Activated naive CD8-positive, alpha-beta T cell treated with anti-CD3 and anti-CD28 coated beads, Interleukin-2, amount 50 U/mL, for 24 hours (primary cell): ENCODE results near the gene LCE3A.
"Not testable (repeated sequence)": the region's sequence is repeated elsewhere in the genome, so short reads cannot be mapped to it uniquely, and the experiment has no call there.

ENCODE experiments used
- ATAC-seq: fragments of 150-1000 bp; cut with Tn5 transposase; one replicate; pipeline ENCODE4 v1.10.0; 2021
- DNase-seq: peaks from one replicate; pipeline ENCODE4 v3.0.0; 2021
- H3K27ac Mint-ChIP-seq: one replicate; pipeline ENCODE4 v1.8.0; 2021; ENCODE audit warnings: mild to moderate bottlenecking, mixed read lengths
- H3K27me3 Mint-ChIP-seq: one replicate; pipeline ENCODE4 v1.8.0; 2021; ENCODE audit warnings: mixed read lengths
- H3K36me3 Mint-ChIP-seq: one replicate; pipeline ENCODE4 v1.8.0; 2021; ENCODE audit warnings: low read depth, mixed read lengths
- H3K4me1 Mint-ChIP-seq: one replicate; pipeline ENCODE4 v1.8.0; 2021; ENCODE audit warnings: mixed read lengths
- H3K4me3 Mint-ChIP-seq: one replicate; pipeline ENCODE4 v1.8.0; 2021; ENCODE audit warnings: mild to moderate bottlenecking, moderate library complexity, mixed read lengths
- H3K9me3 Mint-ChIP-seq: one replicate; pipeline ENCODE4 v1.8.0; 2021; ENCODE audit warnings: mixed read lengths

Gene LCE3A

DNA sequence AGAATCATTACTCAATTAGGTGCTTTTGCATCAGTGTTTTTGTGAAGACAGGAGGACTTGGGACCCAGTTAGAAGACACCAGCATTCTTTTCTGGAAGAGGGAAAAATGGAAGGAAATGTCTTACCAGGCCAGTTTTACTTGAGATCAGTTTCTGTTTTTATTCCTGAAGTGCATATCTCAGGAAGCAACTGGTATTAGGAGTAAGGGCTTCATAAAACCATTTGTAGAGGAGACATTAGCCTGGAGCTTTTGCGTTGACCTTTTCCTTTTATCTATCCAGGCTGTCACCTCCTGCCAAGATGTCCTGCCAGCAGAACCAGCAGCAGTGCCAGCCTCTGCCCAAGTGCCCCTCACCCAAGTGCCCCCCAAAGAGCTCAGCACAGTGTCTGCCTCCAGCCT is 9.4 kb downstream of the LCE3A start, which contains the start of gene LCE3B:
LCE3B (plus strand) TSS at position 301 of the 400 bp plus-strand sequence; CDS start at position 301, 0 bp downstream.
- Mint-ChIP-seq H3K27me3 (peaks cover 1% of the 10 kb centered on the region), H3K9me3 (peaks cover 8% of the 10 kb centered on the region), H3K4me3 (no peak within 1 kb of the TSS), H3K27ac (no peak within 1 kb of the TSS), H3K4me1 (no peaks in the 10 kb centered on the region), H3K36me3 (no peaks in the 10 kb centered on the region)
- no peak for DNase-seq
- no peak for ATAC-seq

DNA sequence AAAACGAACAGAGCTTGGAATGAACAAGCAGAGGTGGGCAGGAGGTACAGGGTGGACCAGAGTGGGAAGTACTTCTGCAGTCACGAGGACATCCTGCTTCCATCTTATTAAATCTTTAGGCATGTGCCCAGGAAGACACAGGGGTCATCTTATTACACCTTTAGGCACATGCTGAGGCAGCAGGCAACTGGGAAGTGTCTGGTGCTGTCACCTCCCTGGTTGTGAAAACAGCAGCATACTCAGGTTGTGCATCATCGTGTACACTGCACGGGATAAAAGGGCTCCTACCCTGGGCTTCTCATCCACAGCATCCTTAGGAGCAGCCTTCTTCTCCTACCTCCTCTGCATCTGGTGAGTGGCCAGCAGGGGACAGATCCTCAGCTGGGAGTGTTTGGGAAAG is 23.0 kb downstream of the LCE3A start, which contains the start of gene LCE3C:
LCE3C (plus strand) TSS at position 301 of the 400 bp plus-strand sequence. CDS start 498 bp downstream, outside the sequence.
- Mint-ChIP-seq H3K4me3 (no peak within 1 kb of the TSS), H3K4me1 (no peaks in the 10 kb centered on the region), H3K27me3 (no peaks in the 10 kb centered on the region), H3K27ac (no peak within 1 kb of the TSS), H3K9me3 (no peaks in the 10 kb centered on the region), H3K36me3 (no peaks in the 10 kb centered on the region)
- ATAC-seq (no peak), DNase-seq (no peak)

DNA sequence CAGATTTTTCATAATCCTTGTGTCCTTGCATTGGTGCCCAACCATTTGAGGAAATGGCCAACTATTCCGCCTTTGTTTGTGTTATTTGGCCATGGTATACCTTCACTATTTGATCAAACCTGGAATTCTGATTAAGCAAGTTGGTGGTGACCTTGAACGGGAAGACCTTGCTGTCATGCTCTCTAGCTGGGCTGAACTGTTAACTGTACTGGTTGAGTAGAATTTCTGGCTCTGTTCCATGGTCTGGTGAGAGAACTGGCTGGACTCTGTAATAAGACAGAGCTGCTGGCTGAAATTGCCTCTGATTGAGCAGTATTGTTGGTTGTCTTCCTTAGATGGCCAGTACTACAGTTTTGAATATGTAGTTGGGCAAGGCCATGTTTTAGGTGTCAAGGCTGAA is 25.9 kb downstream of the LCE3A start:
- H3K4me1 Mint-ChIP-seq: no peaks in the 10 kb centered on the region
- H3K36me3 Mint-ChIP-seq: no peaks in the 10 kb centered on the region
- no peaks in the 10 kb centered on the region for H3K27me3 Mint-ChIP-seq
- ATAC-seq (no peak), DNase-seq (no peak)
- no peaks in the 10 kb centered on the region for H3K9me3 Mint-ChIP-seq
- no peak overlapping the region for H3K4me3 Mint-ChIP-seq
- no peak overlapping the region for H3K27ac Mint-ChIP-seq

DNA sequence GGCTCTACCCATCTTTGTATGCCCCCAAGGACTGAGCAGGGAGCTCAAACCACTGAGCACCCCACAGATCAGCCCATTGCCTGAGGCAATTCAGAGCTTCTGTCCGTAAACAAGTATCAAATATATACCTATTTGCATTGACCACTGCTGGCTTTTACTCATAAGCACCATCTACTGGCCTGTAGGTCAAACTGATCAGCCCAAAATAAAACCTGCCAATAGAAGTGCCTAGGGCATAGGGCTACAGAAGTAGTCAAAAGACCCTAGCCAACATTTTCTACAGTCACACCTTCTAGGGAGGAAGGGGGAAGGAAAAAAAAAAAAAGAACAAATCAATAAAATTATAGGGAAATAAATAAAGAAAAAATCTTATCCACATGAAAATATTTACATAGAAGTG is 37.3 kb downstream of the LCE3A start:
- no peaks in the 10 kb centered on the region for H3K9me3 Mint-ChIP-seq
- H3K4me1 Mint-ChIP-seq: no peaks in the 10 kb centered on the region
- H3K4me3 Mint-ChIP-seq: no peak overlapping the region
- ATAC-seq (no peak), DNase-seq (no peak)
- no peak overlapping the region for H3K27ac Mint-ChIP-seq
- H3K27me3 Mint-ChIP-seq: peaks cover 3% of the 10 kb centered on the region
- H3K36me3 Mint-ChIP-seq: no peaks in the 10 kb centered on the region

DNA sequence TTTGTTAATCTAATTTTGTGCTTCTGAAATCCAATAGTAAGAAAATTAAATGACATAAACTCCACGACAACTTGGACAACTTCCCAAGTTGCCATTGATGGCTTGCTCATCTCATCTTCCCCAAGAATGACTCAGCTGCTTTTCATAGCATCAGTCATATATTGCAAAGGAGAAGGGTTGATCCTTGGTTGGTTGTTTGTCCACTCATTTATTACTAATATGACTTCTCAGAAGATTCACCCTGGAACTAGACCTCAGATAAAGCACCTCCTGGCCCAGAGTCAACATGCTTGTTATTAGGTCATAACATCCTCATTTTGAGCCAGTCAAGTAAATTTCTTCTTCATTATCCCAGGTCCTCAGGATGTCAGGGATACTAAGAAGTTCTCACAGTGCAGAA is 40.3 kb downstream of the LCE3A start:
- H3K4me1 Mint-ChIP-seq: no peaks in the 10 kb centered on the region
- no peaks in the 10 kb centered on the region for H3K36me3 Mint-ChIP-seq
- no peak overlapping the region for H3K4me3 Mint-ChIP-seq
- DNase-seq (no peak), ATAC-seq (no peak)
- no peaks in the 10 kb centered on the region for H3K9me3 Mint-ChIP-seq
- no peak overlapping the region for H3K27ac Mint-ChIP-seq
- peaks cover 8% of the 10 kb centered on the region for H3K27me3 Mint-ChIP-seq

DNA sequence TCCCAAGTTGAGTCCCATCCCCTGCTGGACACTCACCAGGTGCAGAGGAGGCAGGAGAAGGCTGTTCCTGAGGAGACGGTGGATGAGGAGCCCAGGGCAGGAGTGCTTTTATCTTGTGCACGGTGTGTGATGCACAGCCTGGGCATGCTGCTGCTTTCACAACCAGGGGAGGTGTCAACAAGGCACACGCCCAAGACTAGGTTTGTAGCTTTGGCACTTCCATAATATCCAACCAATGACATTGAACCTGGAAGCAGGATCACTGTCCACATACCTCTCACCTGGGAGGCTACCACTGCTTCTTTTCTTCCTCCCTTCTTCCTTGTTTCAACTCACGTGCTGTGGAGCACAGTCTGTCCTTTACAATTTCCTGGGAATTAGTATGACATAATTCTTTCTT is 42.5 kb downstream of the LCE3A start, which contains the start of gene LCE3D:
LCE3D (minus strand) TSS at position 84 of the 400 bp plus-strand sequence. CDS start 580 bp downstream, outside the sequence.
- ATAC-seq: no peak
- H3K4me3 Mint-ChIP-seq: no peak within 1 kb of the TSS
- no peaks in the 10 kb centered on the region for H3K36me3 Mint-ChIP-seq
- H3K27ac Mint-ChIP-seq: no peak within 1 kb of the TSS
- H3K4me1 Mint-ChIP-seq: no peaks in the 10 kb centered on the region
- H3K9me3 Mint-ChIP-seq: no peaks in the 10 kb centered on the region
- no peak for DNase-seq
- H3K27me3 Mint-ChIP-seq: peaks cover 15% of the 10 kb centered on the region

DNA sequence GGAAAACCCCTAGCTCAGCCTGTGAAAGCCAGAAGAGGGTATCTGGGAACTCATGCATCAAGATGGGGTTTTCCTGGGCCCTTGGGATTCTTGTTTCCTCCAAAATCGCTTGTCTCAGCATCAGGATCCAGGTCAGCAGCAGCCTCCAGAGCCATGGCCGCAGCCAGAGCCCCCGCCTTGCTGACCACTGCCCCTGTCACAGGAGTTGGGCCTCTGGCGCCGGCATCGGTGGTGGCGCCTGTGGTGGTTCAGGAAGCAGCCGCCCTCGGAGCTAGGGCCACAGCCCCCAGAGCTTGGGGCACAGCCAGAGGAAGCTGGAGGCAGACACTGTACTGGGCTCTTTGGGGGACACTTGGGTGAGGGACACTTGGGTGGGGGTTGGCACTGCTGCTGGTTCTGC is 43.4 kb downstream of the LCE3A start:
- not testable (repeated sequence) for H3K4me3 Mint-ChIP-seq, ATAC-seq, H3K4me1 Mint-ChIP-seq, H3K36me3 Mint-ChIP-seq, H3K9me3 Mint-ChIP-seq, DNase-seq, H3K27ac Mint-ChIP-seq
- peaks cover 21% of the 10 kb centered on the region for H3K27me3 Mint-ChIP-seq

DNA sequence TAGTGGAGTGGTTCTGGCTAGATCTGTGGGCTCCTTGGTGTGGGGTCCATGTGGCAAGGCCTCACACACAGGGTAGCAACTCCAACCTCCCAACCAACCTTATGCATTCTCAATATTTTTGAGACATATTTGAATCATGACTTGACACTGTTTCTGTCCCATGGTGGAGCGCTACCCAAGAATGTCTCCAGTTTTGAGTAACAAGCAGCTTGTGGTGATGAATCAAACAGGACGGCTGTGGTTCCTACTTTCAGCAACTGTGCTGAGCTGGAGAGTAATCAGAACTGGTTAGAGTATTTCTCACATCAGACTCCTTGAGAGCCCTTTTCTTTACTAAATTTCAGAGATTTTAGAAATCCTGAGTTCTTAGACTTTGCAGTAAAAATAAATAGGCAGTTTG is 45.7 kb downstream of the LCE3A start:
- Mint-ChIP-seq H3K27me3 (peaks cover 28% of the 10 kb centered on the region), H3K36me3 (no peaks in the 10 kb centered on the region), H3K4me1 (no peaks in the 10 kb centered on the region), H3K9me3 (no peaks in the 10 kb centered on the region), H3K4me3 (no peak overlapping the region), H3K27ac (no peak overlapping the region)
- DNase-seq (no peak), ATAC-seq (no peak)
